AG10803 (cell line): ENCODE measurements around the gene PPP1R1B.

Experiments used
- DNase-seq: peaks from one replicate; pipeline ENCODE4 v3.0.0; 2010; ENCODE audit warnings: low read depth
- H3K4me3 ChIP-seq: 2 replicates; pipeline ENCODE4 v1.5.1; 2011; ENCODE audit warnings: mild to moderate bottlenecking, low read length, control low read depth
- TF ChIP-seq, protein P1 (sequence below): conservative IDR thresholded peaks from 2 replicates; pipeline ENCODE4 v1.5.1; 2011; ENCODE audit warnings: mild to moderate bottlenecking, low read length, control low read depth, inconsistent platforms

Gene PPP1R1B

DNA sequence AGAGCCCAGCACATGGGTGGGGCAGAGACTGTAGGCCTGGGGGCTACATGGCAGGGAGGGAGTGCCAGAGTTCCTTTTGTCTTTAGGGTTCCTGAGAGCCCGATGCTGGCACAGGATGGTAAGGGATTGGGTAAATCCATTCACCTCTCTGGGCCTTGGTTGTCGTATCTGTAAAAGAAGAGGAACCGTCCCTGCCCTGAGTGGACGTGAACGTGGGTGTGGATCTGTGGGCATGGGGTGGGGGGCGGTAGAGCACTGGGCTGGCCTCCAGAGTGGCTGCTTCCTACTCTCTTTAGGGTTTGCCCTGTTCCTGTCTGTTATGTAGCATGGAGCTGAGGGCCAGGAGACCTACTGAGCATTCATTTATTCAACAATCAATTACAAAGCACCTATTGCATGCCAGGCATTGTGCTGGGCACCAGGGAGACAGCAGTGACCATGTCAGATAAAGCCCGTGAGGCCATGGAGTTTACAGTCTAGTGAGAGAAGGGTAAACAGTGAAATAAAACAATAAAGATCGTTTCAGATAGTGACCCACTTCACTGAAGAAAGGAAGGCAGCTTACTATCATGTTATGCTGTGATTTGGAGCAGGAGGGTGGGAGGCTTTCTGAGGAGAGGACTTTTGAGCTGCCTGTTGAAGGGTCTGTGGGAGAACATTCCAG lies 25.3 kb downstream of the PPP1R1B start:
- TF ChIP-seq, protein P1, sequence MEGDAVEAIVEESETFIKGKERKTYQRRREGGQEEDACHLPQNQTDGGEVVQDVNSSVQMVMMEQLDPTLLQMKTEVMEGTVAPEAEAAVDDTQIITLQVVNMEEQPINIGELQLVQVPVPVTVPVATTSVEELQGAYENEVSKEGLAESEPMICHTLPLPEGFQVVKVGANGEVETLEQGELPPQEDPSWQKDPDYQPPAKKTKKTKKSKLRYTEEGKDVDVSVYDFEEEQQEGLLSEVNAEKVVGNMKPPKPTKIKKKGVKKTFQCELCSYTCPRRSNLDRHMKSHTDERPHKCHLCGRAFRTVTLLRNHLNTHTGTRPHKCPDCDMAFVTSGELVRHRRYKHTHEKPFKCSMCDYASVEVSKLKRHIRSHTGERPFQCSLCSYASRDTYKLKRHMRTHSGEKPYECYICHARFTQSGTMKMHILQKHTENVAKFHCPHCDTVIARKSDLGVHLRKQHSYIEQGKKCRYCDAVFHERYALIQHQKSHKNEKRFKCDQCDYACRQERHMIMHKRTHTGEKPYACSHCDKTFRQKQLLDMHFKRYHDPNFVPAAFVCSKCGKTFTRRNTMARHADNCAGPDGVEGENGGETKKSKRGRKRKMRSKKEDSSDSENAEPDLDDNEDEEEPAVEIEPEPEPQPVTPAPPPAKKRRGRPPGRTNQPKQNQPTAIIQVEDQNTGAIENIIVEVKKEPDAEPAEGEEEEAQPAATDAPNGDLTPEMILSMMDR, result no peak
- H3K4me3 ChIP-seq, result no peak overlapping the region
- DNase-seq, result no peak

DNA sequence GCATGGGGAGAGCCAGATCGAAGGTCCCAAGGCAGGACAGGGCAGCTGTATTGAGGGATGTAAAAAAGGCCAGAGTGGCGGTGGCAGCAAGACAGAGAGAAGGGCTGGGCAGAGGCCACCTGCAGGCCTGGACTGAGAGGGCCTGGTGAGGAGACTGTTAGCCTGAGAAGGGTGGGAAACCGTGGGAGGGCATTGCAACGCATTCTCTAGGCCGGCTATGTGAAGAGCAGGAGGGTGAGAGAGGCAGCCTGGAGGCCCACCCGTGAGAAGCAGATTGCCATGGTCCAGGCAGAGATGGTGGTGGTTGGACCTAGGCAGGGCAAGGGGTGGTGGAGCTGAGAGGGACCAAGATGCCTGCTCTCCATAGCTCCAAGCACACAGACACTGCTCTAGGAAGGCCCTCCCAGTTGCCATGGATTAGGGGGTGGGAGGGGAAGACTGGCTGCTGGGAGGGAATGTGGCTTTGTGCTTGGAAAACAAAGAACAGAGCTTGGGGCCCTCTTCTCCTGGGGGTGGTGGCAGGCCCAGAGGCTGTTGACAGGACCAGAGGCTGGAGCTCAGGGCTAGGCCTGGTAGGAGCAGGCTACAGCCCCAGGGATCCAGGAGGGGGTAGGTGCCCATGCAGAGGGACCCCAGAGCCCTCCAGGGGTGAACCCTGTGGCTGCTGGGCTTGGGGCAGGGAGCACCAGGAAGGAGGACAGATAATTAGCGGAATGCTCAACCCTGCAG lies 26.0 kb downstream of the PPP1R1B start:
- DNase-seq, result no peak
- TF ChIP-seq, protein P1, result no peak
- no peak overlapping the region for H3K4me3 ChIP-seq

DNA sequence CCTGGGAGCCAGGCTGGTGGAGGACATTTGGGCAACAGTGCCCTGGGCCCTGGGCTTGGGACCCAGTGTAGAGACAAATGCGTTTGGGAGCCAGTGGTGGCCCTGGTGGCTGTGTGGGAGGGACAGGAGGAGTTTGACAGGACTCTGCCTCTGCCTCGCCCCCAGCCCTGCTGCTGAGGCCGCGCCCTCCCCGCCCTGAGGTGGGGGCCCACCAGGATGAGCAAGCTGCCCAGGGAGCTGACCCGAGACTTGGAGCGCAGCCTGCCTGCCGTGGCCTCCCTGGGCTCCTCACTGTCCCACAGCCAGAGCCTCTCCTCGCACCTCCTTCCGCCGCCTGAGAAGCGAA lies 26.5 kb downstream of the PPP1R1B start:
- no peak for DNase-seq
- TF ChIP-seq, protein P1, result no peak
- no peak overlapping the region for H3K4me3 ChIP-seq

DNA sequence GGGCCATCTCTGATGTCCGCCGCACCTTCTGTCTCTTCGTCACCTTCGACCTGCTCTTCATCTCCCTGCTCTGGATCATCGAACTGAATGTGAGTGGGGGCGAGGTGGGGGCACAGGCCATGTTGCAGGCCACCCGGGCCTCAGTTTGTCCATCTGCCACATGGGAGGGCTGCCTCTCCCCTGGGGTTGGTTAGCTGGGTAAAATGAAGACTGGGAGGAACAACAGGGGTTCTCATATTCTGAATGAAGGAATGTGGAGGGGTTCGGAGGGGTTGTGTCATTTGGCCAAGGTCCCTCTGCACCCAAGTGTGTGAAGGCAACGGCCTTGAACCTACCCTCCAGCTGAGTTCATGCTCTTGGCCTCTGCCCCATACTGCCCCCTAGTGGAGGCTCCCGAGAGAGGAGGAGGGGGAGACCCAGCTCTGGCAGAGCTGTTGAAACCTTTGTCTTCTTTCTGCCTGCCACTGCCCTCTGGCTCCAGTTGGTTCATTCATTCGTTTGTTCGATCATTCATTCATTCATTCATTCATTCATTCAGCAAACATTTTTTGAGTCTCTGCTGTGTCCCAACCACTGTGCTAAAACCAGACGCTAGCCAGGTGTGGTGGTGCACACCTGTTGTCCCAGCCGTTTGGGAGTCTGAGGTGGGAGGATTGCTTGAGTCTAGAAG lies 27.0 kb downstream of the PPP1R1B start:
- TF ChIP-seq, protein P1, result peak; percentile 80
- H3K4me3 ChIP-seq, result no peak overlapping the region
- DNase-seq, result peak; percentile 22

DNA sequence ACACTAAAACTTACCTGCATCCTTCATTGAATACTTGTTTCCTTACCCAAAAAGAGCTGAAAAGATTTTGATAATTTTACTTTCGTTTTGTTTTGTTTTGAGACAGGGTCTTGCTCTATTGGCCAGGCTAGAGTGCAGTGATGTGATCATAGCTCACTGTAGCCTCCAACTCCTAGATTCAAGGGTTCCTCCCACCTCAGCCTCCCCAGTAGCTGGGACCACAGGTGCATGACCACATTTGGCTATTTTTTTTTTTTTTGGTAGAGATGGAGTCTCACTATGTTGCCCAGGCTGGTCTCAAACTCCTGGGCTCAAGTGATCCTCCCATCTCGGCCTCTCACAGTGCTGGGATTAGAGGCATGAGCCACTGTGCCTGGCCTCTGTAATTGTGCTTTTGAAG lies 28.4 kb downstream of the PPP1R1B start:
- no peak overlapping the region for H3K4me3 ChIP-seq
- no peak for DNase-seq
- TF ChIP-seq, protein P1, result no peak

DNA sequence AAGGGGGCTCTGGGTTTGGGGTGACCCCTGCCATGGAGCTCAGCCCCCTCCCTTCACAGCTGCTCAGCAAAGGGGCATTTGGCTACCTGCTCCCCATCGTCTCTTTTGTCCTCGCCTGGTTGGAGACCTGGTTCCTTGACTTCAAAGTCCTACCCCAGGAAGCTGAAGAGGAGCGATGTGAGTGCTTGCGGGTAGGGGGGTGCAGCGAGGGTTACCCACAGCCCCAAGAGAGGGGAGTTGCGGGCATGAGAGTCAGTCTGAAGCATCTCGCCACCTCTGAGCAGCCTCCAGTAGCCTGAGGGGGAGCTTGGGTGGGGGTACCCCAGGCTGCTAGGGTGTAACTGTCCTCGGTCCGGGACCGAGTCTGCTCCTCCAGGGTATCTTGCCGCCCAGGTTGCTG lies 31.6 kb downstream of the PPP1R1B start:
- DNase-seq, result no peak
- TF ChIP-seq, protein P1, result no peak
- no peak overlapping the region for H3K4me3 ChIP-seq
